Type B pancreatic cell (in vitro differentiated cells): ENCODE data around the gene MEGF9. TPM values are rescaled to one million over a fixed set of nuclear protein-coding genes. Genes with fewer than 3 reads are reported as not detected.

Experiments used
- DNase-seq: peaks from one replicate; pipeline ENCODE4 v3.0.0; 2021; ENCODE audit warnings: mixed read lengths; ENCODE audit not compliant: unreplicated experiment; ENCODE audit errors: extremely low spot score
- H3K27ac Mint-ChIP-seq: 2 replicates; pipeline ENCODE4 v1.8.0; 2021; ENCODE audit warnings: mild to moderate bottlenecking, mixed read lengths
- H3K27me3 Mint-ChIP-seq: 2 replicates; pipeline ENCODE4 v1.8.0; 2021; ENCODE audit warnings: mixed read lengths
- H3K36me3 Mint-ChIP-seq: 2 replicates; pipeline ENCODE4 v1.8.0; 2021; ENCODE audit warnings: mixed read lengths
- H3K4me1 Mint-ChIP-seq: one replicate; pipeline ENCODE4 v1.8.0; 2021; ENCODE audit warnings: mixed read lengths; ENCODE audit not compliant: unreplicated experiment
- H3K4me3 Mint-ChIP-seq: 2 replicates; pipeline ENCODE4 v1.8.0; 2021; ENCODE audit warnings: mild to moderate bottlenecking, mixed read lengths
- H3K9me3 Mint-ChIP-seq: 2 replicates; pipeline ENCODE4 v1.8.0; 2021; ENCODE audit warnings: mixed read lengths
- CTCF ChIP-seq: fragments of 200-600 bp; sonication (generic); conservative IDR thresholded peaks from 2 replicates; pipeline ENCODE4 v1.5.0; 2021; ENCODE audit warnings: antibody characterized with exemption, mild to moderate bottlenecking
- total RNA-seq: library from RNA; stranded (reverse); gene quantifications from 2 replicates; pipeline ENCODE4 v1.2.1, GENCODE V29; 2021; ENCODE audit warnings: low replicate concordance

Gene MEGF9
- total RNA-seq, 1 donor from 2014 or later = 14.7 TPM

GRCh38 chr9:120701248-120701647 is 13.0 kb downstream of the MEGF9 start:
- Mint-ChIP-seq H3K27me3 (no peaks in the 10 kb centered on the region), H3K4me3 (no peak overlapping the region), H3K36me3 (no peaks in the 10 kb centered on the region), H3K9me3 (no peaks in the 10 kb centered on the region), H3K4me1 (peaks cover 9% of the 10 kb centered on the region), H3K27ac (no peak overlapping the region)
- DNase-seq = no peak
- TF ChIP-seq CTCF = no peak

- no peaks in the 10 kb centered on the region for H3K36me3 Mint-ChIP-seq
- H3K4me3 Mint-ChIP-seq = no peak overlapping the region
- peaks cover 4% of the 10 kb centered on the region for H3K4me1 Mint-ChIP-seq
- no peaks in the 10 kb centered on the region for H3K9me3 Mint-ChIP-seq
- H3K27me3 Mint-ChIP-seq = no peaks in the 10 kb centered on the region
- no peak overlapping the region for H3K27ac Mint-ChIP-seq
- TF ChIP-seq CTCF = no peak
- no peak for DNase-seq
Observed at GRCh38 chr9:120698766-120699165, 15.5 kb downstream of the MEGF9 start.

GRCh38 chr9:120697448-120697847 is 16.8 kb downstream of the MEGF9 start:
- Mint-ChIP-seq H3K4me3 (no peak overlapping the region), H3K27ac (no peak overlapping the region)
- no peak for TF ChIP-seq CTCF

GRCh38 chr9:120696551-120697230 is 17.6 kb downstream of the MEGF9 start:
- DNase-seq = no peak
- no peaks in the 10 kb centered on the region for H3K9me3 Mint-ChIP-seq
- H3K27ac Mint-ChIP-seq = no peak overlapping the region
- peaks cover 14% of the 10 kb centered on the region for H3K4me1 Mint-ChIP-seq
- no peaks in the 10 kb centered on the region for H3K36me3 Mint-ChIP-seq
- no peak for TF ChIP-seq CTCF
- no peaks in the 10 kb centered on the region for H3K27me3 Mint-ChIP-seq
- H3K4me3 Mint-ChIP-seq = no peak overlapping the region

More at GRCh38 chr9:120697448-120697847, 16.8 kb downstream of the MEGF9 start:
- H3K4me1 Mint-ChIP-seq = peaks cover 10% of the 10 kb centered on the region
- no peaks in the 10 kb centered on the region for H3K9me3 Mint-ChIP-seq
- no peaks in the 10 kb centered on the region for H3K27me3 Mint-ChIP-seq
- H3K36me3 Mint-ChIP-seq = no peaks in the 10 kb centered on the region
- no peak for DNase-seq

- Mint-ChIP-seq H3K27me3 (no peaks in the 10 kb centered on the region), H3K36me3 (no peaks in the 10 kb centered on the region), H3K27ac (no peak overlapping the region), H3K4me1 (peaks cover 14% of the 10 kb centered on the region), H3K9me3 (no peaks in the 10 kb centered on the region), H3K4me3 (no peak overlapping the region)
- no peak for DNase-seq
- no peak for TF ChIP-seq CTCF
Observed at GRCh38 chr9:120694559-120694958, 19.7 kb downstream of the MEGF9 start.

GRCh38 chr9:120693700-120694008 is 20.6 kb downstream of the MEGF9 start:
- H3K27ac Mint-ChIP-seq = no peak overlapping the region
- peaks cover 14% of the 10 kb centered on the region for H3K4me1 Mint-ChIP-seq
- TF ChIP-seq CTCF = no peak
- no peak for DNase-seq
- H3K4me3 Mint-ChIP-seq = no peak overlapping the region
- no peaks in the 10 kb centered on the region for H3K36me3 Mint-ChIP-seq
- no peaks in the 10 kb centered on the region for H3K9me3 Mint-ChIP-seq
- no peaks in the 10 kb centered on the region for H3K27me3 Mint-ChIP-seq
